GM13977 (cell line): ENCODE results near the gene ZNRD2.

Experiments used
- DNase-seq: peaks from one replicate; pipeline ENCODE4 v3.0.0; 2012; ENCODE audit warnings: low spot score
- in situ Hi-C: fragments of 300-500 bp; cut with MboI; formaldehyde crosslinking; loops from one replicate; pipeline ENCODE4 v1.12.0; 2022; ENCODE audit warnings: low sequenced_read_pairs, low pct_unique_long_range_greater_than_20kb, mixed read lengths, inconsistent platforms; ENCODE audit not compliant: unreplicated experiment
- TF ChIP-seq, protein P1 (sequence below): IDR thresholded peaks from 2 replicates; pipeline ENCODE4 v1.5.1; 2012; ENCODE audit warnings: mild to moderate bottlenecking, control low read depth; ENCODE audit not compliant: insufficient read depth; ENCODE audit errors: extremely low read depth, missing control alignments

ZNRD2 gene

DNA sequence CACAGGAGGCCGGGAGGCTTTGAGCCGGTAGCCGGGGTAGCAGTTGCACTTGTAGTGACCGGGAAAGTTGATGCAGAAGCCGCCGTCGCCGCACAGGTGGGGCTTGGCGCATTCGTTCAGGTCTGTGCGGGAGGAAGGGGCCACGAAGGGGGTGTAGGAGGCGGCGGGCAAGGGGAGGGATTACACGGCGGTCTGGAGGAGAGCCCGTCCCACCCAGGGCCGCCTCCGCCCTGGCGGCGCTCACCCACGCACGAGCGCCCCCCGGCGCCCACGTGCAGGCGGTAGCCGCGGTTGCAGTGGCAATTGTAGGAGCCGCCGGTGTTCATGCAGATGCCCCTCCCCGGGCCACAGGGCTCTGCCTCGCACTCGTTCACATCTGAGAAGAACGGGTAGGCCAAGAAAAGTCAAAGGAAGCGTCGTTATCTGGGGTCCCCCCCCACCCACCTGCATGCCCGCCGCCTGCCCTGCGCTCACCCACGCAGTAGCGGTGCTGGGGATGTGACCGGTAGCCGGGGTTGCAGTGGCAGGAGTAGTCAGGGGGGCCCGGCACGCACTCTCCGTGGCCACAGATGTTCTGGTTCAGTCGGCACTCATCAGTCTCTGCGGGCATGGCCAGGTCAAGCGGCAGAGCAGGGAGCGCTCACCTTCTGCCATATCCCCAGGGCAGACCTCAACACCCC is 22.7 kb upstream of the ZNRD2 start:
- in situ Hi-C loops = no loop called here
- DNase-seq = no peak
- TF ChIP-seq, protein P1, sequence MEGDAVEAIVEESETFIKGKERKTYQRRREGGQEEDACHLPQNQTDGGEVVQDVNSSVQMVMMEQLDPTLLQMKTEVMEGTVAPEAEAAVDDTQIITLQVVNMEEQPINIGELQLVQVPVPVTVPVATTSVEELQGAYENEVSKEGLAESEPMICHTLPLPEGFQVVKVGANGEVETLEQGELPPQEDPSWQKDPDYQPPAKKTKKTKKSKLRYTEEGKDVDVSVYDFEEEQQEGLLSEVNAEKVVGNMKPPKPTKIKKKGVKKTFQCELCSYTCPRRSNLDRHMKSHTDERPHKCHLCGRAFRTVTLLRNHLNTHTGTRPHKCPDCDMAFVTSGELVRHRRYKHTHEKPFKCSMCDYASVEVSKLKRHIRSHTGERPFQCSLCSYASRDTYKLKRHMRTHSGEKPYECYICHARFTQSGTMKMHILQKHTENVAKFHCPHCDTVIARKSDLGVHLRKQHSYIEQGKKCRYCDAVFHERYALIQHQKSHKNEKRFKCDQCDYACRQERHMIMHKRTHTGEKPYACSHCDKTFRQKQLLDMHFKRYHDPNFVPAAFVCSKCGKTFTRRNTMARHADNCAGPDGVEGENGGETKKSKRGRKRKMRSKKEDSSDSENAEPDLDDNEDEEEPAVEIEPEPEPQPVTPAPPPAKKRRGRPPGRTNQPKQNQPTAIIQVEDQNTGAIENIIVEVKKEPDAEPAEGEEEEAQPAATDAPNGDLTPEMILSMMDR = no peak

DNA sequence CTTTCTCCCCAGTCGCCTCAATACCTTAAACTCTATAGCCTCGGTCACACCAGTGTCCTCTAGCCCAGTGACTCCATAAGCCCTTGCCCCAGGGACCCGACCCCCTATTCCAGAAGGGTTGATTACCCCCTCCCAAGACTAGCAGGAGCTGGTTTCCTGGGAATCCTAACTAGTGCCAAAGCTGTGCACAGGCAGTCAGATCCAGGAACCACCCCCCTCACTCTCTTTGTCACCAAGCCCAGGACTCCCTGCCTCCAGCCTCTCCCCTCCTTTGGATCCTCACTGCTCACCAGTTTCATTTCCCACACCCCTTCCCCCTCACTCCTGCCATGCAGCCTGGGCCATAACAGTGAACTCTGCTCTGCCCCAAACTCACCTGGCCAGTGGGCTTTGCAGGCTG is 21.9 kb upstream of the ZNRD2 start:
- TF ChIP-seq, protein P1 = no peak

DNA sequence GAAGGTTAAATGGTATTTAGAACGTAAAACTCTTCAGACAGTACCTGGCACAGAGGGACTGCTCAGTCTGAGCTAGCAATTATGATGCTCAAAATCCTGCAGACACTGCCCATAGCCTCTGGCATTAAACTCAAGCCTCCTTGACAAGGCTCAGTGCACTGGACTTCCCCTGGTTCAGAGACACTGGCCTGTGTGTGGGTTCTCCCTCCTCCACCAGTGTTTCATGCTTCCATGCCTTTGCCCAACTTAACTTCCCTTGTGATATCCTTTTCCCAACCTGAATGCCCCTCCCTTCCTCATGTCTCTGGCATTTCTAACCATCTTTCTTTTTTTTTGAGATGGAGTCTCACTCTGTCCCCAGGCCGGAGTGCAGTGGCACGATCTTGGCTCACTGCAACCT is 21.2 kb upstream of the ZNRD2 start:
- in situ Hi-C loops = no loop called here
- DNase-seq = no peak
- TF ChIP-seq, protein P1 = no peak

More for the DNA sequence above, 21.9 kb upstream of the ZNRD2 start:
- no peak for DNase-seq
- in situ Hi-C loops = no loop called here

DNA sequence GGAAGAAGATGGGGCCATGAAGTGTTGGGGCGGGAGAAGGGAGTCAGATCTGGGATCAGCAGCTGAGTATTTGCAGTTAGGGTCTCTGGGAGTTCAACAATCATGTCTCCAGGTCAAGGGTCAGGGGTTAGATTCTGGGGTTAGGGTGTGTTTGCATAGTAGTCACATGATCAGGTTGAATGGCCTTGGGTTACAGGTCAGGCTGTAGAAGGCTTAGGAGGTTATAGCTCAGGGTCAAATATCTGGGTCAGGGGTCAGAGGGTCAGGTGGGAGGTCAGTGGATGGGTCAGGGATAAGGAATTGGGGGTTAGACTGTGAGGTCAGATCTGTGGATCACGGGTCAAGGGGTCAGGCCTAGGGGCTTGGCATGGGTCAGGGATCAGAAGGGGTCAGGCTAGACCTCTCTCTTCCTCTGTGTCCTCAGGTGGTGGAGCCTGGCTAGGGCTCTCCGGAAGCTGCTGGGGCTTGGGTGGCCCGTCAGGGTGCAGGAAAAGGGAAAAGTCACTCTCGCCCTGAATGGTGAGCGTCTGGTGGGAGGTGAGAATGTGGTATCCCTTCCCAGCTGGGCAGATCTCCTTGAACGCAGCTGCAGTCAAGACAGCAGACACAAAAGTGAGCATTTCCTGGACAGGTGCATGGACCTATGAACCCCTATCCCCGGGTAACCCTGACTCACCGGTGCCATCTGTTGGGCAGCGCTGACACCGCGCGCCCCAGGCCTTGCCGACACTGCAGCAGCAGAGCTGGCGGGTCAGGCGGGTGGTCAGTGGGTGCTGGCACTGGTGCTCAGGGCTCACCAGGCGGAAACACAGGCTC is 18.5 kb upstream of the ZNRD2 start:
- peak; percentile 79 for DNase-seq
- in situ Hi-C loops = no loop called here
- TF ChIP-seq, protein P1 = peak; percentile 84

DNA sequence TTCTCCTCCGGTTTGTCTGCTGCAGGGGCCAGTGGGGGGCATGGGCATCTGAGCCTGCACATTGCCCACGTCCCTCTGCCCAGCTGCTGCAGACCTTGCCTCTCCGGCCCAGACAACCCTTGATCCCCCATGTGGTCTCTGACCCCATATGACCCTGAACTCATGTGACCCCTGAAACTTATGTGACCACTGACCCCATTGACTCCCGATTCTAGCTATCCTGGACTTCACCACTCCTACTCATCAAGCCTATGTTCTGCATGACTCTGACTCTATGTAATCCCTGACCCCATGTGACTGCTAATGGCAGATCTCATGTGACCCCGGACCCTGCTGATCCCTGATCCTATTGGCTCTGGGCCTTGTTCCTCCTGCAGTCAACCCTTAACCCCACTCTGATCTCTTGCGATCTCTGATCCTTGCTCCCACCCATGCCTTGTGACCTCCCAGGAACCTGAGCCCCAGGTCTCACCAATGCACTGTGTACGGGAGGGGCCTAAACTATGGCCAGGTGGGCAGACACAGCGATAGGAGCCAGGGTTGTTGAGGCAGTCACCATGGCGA is 17.8 kb upstream of the ZNRD2 start:
- in situ Hi-C loops = no loop called here
- no peak for DNase-seq
- TF ChIP-seq, protein P1 = no peak

DNA sequence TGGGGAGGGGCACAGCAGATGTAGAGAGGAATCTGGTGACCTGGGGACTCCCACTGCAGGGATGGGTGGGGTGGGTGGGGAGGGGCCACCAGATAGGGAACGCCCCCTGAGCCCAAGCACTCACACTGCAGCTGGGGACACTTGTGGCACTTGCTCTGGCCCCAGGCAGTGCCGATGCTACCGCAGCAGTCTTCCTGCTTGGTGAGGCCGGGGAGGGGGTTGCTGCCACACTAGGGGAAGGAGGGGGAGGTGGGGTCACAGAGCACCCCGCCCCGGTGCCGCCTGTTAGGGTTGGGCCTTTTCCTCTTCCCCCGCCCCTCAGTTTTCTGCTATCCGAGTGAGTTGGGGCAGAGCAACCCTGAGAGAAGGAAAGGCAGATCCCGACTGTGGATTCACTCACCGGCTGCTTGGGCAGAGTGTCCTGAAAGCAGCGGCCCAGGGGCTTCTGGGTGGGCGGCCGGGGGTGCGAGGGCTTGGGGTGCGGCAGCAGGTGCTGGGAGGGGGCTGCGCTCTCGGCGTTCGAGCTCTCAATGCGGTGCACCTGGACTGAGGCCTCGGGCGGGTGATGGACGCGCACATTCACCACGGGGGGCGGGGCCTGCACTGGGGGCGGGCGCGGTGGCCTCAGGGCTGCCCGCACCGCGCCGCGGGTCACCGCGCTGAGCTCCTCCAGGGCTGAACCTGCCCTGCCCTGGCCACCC is 16.8 kb upstream of the ZNRD2 start:
- no peak for DNase-seq
- TF ChIP-seq, protein P1 = no peak
- in situ Hi-C loops = no loop called here
